ENCODE data around the gene AUTS2. TPM values are rescaled to one million over a fixed set of nuclear protein-coding genes. Genes with fewer than 3 reads are reported as not detected.

The AUTS2 gene
- total and polyA plus RNA-seq, 10 of the 15 experiments (the other 5 are each of a cell fraction or from before 2014, with no cell fraction given): 6.4 to 55.6 (median 21.6) TPM

DNA sequence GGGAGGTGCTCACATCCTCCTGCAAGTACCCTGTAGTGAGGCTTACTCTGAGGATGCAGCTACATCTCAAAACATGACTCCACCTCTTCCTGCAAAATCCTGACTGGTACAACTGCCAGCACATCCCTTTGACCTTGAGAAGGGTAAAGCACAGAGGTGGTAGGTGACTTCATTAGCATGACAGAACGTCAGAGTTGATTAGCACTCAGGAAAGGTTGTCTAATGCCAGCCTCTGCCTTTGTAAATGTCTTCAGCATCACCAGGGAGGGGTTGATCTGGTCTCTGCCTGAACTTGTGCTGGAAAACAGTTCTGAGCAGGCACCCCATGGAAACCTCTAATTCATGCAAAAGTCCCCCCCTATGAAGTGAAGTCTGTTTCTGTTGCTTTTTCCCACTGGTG lies 942.4 kb downstream of the AUTS2 start:
- ChIA-PET SMC1A (ENCODE audit: uncharacterized antibody, unreplicated experiment) (no interaction called here), RAD21 (ENCODE audit: unreplicated experiment) (no interaction called here)
- intact Hi-C loops (cut with micrococcal nuclease; ENCODE audit: unreplicated experiment): no loop called here

DNA sequence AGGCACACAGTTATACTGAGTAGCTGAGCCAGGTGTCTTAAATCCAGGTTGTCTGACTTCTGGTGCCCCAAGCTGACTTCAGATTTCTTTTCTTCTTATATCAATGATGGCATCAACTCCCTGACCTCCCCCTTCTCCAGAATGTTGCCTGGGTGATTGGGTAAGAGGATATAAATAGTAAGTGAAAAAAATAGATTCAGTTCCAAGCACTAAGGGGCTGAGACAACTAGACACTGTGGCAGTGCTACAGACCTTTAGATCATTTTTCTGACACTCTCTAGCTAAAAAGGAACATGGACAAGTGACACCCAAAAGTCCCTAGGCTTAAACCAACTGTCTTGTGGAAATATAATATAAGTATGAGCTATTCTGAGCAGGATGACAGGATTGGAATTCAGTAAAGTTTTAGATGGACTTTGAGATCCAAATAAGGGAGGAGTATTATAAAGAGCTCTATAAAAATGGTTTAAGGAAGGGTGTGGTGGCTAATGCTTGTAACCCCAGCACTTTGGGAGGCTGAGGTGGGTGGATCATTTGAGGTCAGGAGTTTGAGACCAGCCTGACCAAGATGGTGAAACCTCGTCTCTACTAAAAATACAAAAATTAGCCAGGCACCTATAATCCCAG lies 944.6 kb downstream of the AUTS2 start:
- no peaks in the 10 kb centered on the region for H3K9me3 ChIP-seq (replicated peaks; ENCODE audit: control insufficient read depth, insufficient read depth, low read length)
- no peak overlapping the region for H3K9ac ChIP-seq (ENCODE audit: control insufficient read depth, insufficient read depth, low read length)
- H3K36me3 ChIP-seq (ENCODE audit: control insufficient read depth in 2 of 2, insufficient read depth in 2 of 2, low read length in 1 of 2): no peaks in the 10 kb centered on the region
- H3K4me1 ChIP-seq (ENCODE audit: control insufficient read depth, insufficient read depth, low read length): no peaks in the 10 kb centered on the region
- in situ Hi-C loops (cut with MboI) (no loop called here), intact Hi-C loops (cut with micrococcal nuclease; ENCODE audit: unreplicated experiment) (no loop called here)
- ChIA-PET POLR2A (no interaction called here), CTCF (interaction anchor here (0.7 to 2.2 kb wide), 2 partner anchors 21 to 156 kb away, joined by 3 to 6 read pairs; no protein-coding TSS in a partner anchor), RAD21 (ENCODE audit: unreplicated experiment) (no interaction called here), SMC1A (ENCODE audit: uncharacterized antibody, unreplicated experiment) (interaction anchor here (0.7 to 1.0 kb wide), 2 partner anchors 41 to 156 kb away, joined by 3 to 4 read pairs; no protein-coding TSS in a partner anchor)
- H3K79me2 ChIP-seq (ENCODE audit: control insufficient read depth, insufficient read depth, low read length): no peaks in the 10 kb centered on the region
- no peak for FAIRE-seq
- no peak overlapping the region for H3K4me3 ChIP-seq
- H3K4me2 ChIP-seq (ENCODE audit: control insufficient read depth, insufficient read depth): no peak overlapping the region
- BruUV-seq (replicated peaks): no TSS peak
- no peaks in the 10 kb centered on the region for H3K27me3 ChIP-seq (replicated peaks in 1 of 2; ENCODE audit: control insufficient read depth in 2 of 2, insufficient read depth in 2 of 2, low read length in 1 of 2)
- no peak for DNase-seq (ENCODE audit: low read depth, low spot score)
- WGBS (ENCODE audit: insufficient coverage, insufficient replicate concordance, low lambda C conversion rate, missing lambda C conversion rate): 60% methylated on average over 1 of the region's 1 CpG
- H4K20me1 ChIP-seq (ENCODE audit: control insufficient read depth, insufficient read depth): no peaks in the 10 kb centered on the region
- no peak overlapping the region for H3K27ac ChIP-seq (ENCODE audit: control insufficient read depth, insufficient read depth)
- ATAC-seq: no peak
- no peak overlapping the region for H2AFZ ChIP-seq (ENCODE audit: control insufficient read depth, low read depth, low read length)
- TF ChIP-seq POLR2AphosphoS2 (IDR thresholded peaks at IDR 0.05; ENCODE audit: low read depth, low read length) (no peak), ZBTB4 (CRISPR knock-in tag; IDR thresholded peaks at IDR 0.05) (no peak), ZNF687 (IDR thresholded peaks at IDR 0.05) (no peak), EZH2 (IDR thresholded peaks at IDR 0.05; ENCODE audit: borderline replicate concordance, control insufficient read depth, low read depth, low read length) (no peak), SPI1 (IDR thresholded peaks at IDR 0.05; ENCODE audit: borderline replicate concordance, insufficient read depth, low read depth, low read length) (no peak)

More for the DNA sequence above, 942.4 kb downstream of the AUTS2 start:
- Histone ChIP-seq H3K27ac (ENCODE audit: control insufficient read depth, insufficient read depth) (no peak overlapping the region), H3K9me3 (replicated peaks; ENCODE audit: control insufficient read depth, insufficient read depth, low read length) (no peaks in the 10 kb centered on the region), H2AFZ (ENCODE audit: control insufficient read depth, low read depth, low read length) (no peak overlapping the region), H4K20me1 (ENCODE audit: control insufficient read depth, insufficient read depth) (no peaks in the 10 kb centered on the region), H3K4me3 (no peak overlapping the region), H3K4me1 (ENCODE audit: control insufficient read depth, insufficient read depth, low read length) (no peaks in the 10 kb centered on the region), H3K79me2 (ENCODE audit: control insufficient read depth, insufficient read depth, low read length) (no peaks in the 10 kb centered on the region), H3K36me3 (ENCODE audit: control insufficient read depth in 2 of 2, insufficient read depth in 2 of 2, low read length in 1 of 2) (no peaks in the 10 kb centered on the region), H3K4me2 (ENCODE audit: control insufficient read depth, insufficient read depth) (no peak overlapping the region), H3K27me3 (replicated peaks in 1 of 2; ENCODE audit: control insufficient read depth in 2 of 2, insufficient read depth in 2 of 2, low read length in 1 of 2) (no peaks in the 10 kb centered on the region), H3K9ac (ENCODE audit: control insufficient read depth, insufficient read depth, low read length) (no peak overlapping the region)
- ChIA-PET POLR2A (no interaction called here), CTCF (no interaction called here)
- no peak for TF ChIP-seq EGR1 (IDR thresholded peaks at IDR 0.05; ENCODE audit: borderline replicate concordance in 1 of 2, low read depth in 2 of 2, low read length in 2 of 2)
- no TSS peak for BruUV-seq (replicated peaks)
- ATAC-seq: no peak
- in situ Hi-C loops (cut with MboI): no loop called here
- no peak for FAIRE-seq
- DNase-seq (ENCODE audit: low read depth, low spot score): no peak
- 6% methylated on average over 1 of the region's 1 CpG for WGBS (ENCODE audit: insufficient coverage, insufficient replicate concordance, low lambda C conversion rate, missing lambda C conversion rate)

All from GM12878 (cell line).